HEK293T (cell line): ENCODE measurements around the gene SCG5.

Experiments
- CTCF ChIA-PET: fragments of 350-600 bp; formaldehyde crosslinking; extraction: SDS; loops from one replicate; lab custom pipeline; 2021; ENCODE audit warnings: antibody characterized with exemption, inconsistent platforms; lab: Yijun Ruan, JAX
- POLR2A ChIA-PET: fragments of 350-600 bp; formaldehyde crosslinking; extraction: SDS; loops from one replicate; lab custom pipeline; 2020; ENCODE audit warnings: antibody characterized with exemption, inconsistent platforms; lab: Yijun Ruan, JAX
- DNase-seq: peaks from one replicate; pipeline ENCODE4 v3.0.0; 2012; ENCODE audit warnings: mixed read lengths; ENCODE audit errors: extremely low spot score
- ARNT ChIP-seq: fragments of 450-650 bp; IDR thresholded peaks from 2 replicates; pipeline ENCODE4 v1.6.1; 2017; ENCODE audit warnings: mild to moderate bottlenecking
- BHLHE40 ChIP-seq: fragments of 450-650 bp; IDR thresholded peaks from 2 replicates; pipeline ENCODE4 v1.6.1; 2016; ENCODE audit warnings: mild to moderate bottlenecking, moderate library complexity, borderline replicate concordance
- CTBP1 ChIP-seq: fragments of 450-650 bp; IDR thresholded peaks from 2 replicates; pipeline ENCODE4 v1.6.1; 2016; ENCODE audit warnings: borderline replicate concordance
- ELF4 ChIP-seq: fragments of 450-650 bp; IDR thresholded peaks from 2 replicates; pipeline ENCODE4 v1.6.1; 2017; ENCODE audit warnings: antibody characterized with exemption
- FOXA1 ChIP-seq: fragments of 450-650 bp; IDR thresholded peaks from 2 replicates; pipeline ENCODE4 v1.6.1; 2016; ENCODE audit warnings: mild to moderate bottlenecking
- FOXK2 ChIP-seq: fragments of 450-650 bp; IDR thresholded peaks from 2 replicates; pipeline ENCODE4 v1.6.1; 2016; ENCODE audit warnings: mild to moderate bottlenecking
- FOXM1 ChIP-seq: fragments of 450-650 bp; IDR thresholded peaks from 2 replicates; pipeline ENCODE4 v1.6.1; 2017; ENCODE audit warnings: mild to moderate bottlenecking, borderline replicate concordance
- HDGF ChIP-seq: fragments of 450-650 bp; IDR thresholded peaks from 2 replicates; pipeline ENCODE4 v1.6.1; 2017; ENCODE audit warnings: antibody characterized with exemption, borderline replicate concordance
- L3MBTL2 ChIP-seq: fragments of 450-650 bp; conservative IDR thresholded peaks from 2 replicates; pipeline ENCODE4 v1.6.1; 2016; ENCODE audit warnings: mild to moderate bottlenecking
- LEF1 ChIP-seq: fragments of 450-650 bp; IDR thresholded peaks from 2 replicates; pipeline ENCODE4 v1.6.1; 2017; ENCODE audit warnings: mild to moderate bottlenecking, borderline replicate concordance
- NFRKB ChIP-seq: fragments of 450-650 bp; IDR thresholded peaks from 2 replicates; pipeline ENCODE4 v1.6.1; 2016; ENCODE audit warnings: mild to moderate bottlenecking, moderate library complexity
- PKNOX1 ChIP-seq: fragments of 450-650 bp; IDR thresholded peaks from 2 replicates; pipeline ENCODE4 v1.6.1; 2016
- SP1 ChIP-seq: fragments of 450-650 bp; IDR thresholded peaks from 2 replicates; pipeline ENCODE4 v1.6.1; 2017
- SUZ12 ChIP-seq: fragments of 450-650 bp; IDR thresholded peaks from 2 replicates; pipeline ENCODE4 v1.6.1; 2016; ENCODE audit warnings: mild to moderate bottlenecking
- TARDBP ChIP-seq: fragments of 450-650 bp; IDR thresholded peaks from 2 replicates; pipeline ENCODE4 v1.6.1; 2016
- ZNF384 ChIP-seq: fragments of 450-650 bp; IDR thresholded peaks from 2 replicates; pipeline ENCODE4 v1.6.1; 2016

The SCG5 gene

GRCh38 chr15:32668942-32669341 is 27.4 kb downstream of the SCG5 start:
- POLR2A ChIA-PET: no interaction called here
- no peak for DNase-seq
- CTCF ChIA-PET: interaction anchor here (0.6 to 1.0 kb wide), 3 partner anchors 20 to 235 kb away, joined by 3 read pairs; no protein-coding TSS in a partner anchor
- TF ChIP-seq SP1 (no peak), CTBP1 (no peak), ARNT (no peak)

- TF ChIP-seq NFRKB: no peak
- TF ChIP-seq LEF1: no peak
- no peak for TF ChIP-seq FOXK2
- TF ChIP-seq CTBP1: no peak
- no peak for TF ChIP-seq BHLHE40
- no peak for TF ChIP-seq PKNOX1
- TF ChIP-seq TARDBP: no peak
- no peak for TF ChIP-seq ZNF384
- TF ChIP-seq FOXA1: no peak
- no peak for TF ChIP-seq FOXM1
- no peak for DNase-seq
- CTCF ChIA-PET: interaction anchor here (0.7 to 1.5 kb wide), 4 partner anchors 10 to 266 kb away, joined by 3 to 7 read pairs (median 3); no protein-coding TSS in a partner anchor
- POLR2A ChIA-PET: no interaction called here
Observed at GRCh38 chr15:32669896-32670611, 28.5 kb downstream of the SCG5 start.

GRCh38 chr15:32670623-32671022 is 29.1 kb downstream of the SCG5 start:
- POLR2A ChIA-PET: no interaction called here
- no peak for DNase-seq
- CTCF ChIA-PET: interaction anchor here (0.7 to 1.5 kb wide), 2 partner anchors 173 to 265 kb away, joined by 3 to 7 read pairs; no protein-coding TSS in a partner anchor
- TF ChIP-seq ARNT (no peak), FOXM1 (no peak), BHLHE40 (no peak), NFRKB (no peak), SUZ12 (no peak), PKNOX1 (no peak), ELF4 (no peak), L3MBTL2 (no peak)

GRCh38 chr15:32671339-32672325 is 30.1 kb downstream of the SCG5 start:
- DNase-seq: no peak
- TF ChIP-seq ARNT: no peak
- ChIA-PET POLR2A (no interaction called here), CTCF (interaction anchor here (0.7 kb wide), 1 partner anchor 172 kb away, joined by 3 read pairs; no protein-coding TSS in a partner anchor)

- TF ChIP-seq SUZ12: no peak
- no peak for TF ChIP-seq ARNT
- CTCF ChIA-PET: no interaction called here
- POLR2A ChIA-PET: no interaction called here
- no peak for DNase-seq
Observed at GRCh38 chr15:32674681-32675080, 33.2 kb downstream of the SCG5 start.

GRCh38 chr15:32675466-32675865 is 34.0 kb downstream of the SCG5 start:
- ChIA-PET CTCF (no interaction called here), POLR2A (no interaction called here)
- no peak for DNase-seq
- no peak for TF ChIP-seq TARDBP
- no peak for TF ChIP-seq FOXK2
- TF ChIP-seq HDGF: no peak
- TF ChIP-seq NFRKB: no peak
- TF ChIP-seq FOXA1: no peak
- no peak for TF ChIP-seq SP1
- no peak for TF ChIP-seq BHLHE40
- no peak for TF ChIP-seq ELF4
- TF ChIP-seq FOXM1: no peak
- TF ChIP-seq ZNF384: no peak
- TF ChIP-seq L3MBTL2: no peak
- no peak for TF ChIP-seq CTBP1
- TF ChIP-seq LEF1: no peak

GRCh38 chr15:32676169-32676568 is 34.7 kb downstream of the SCG5 start:
- no peak for DNase-seq
- TF ChIP-seq NFRKB: no peak
- no peak for TF ChIP-seq HDGF
- no peak for TF ChIP-seq FOXK2
- TF ChIP-seq SUZ12: no peak
- TF ChIP-seq LEF1: no peak
- TF ChIP-seq FOXM1: no peak
- TF ChIP-seq SP1: no peak
- no peak for TF ChIP-seq ELF4
- no peak for TF ChIP-seq CTBP1
- TF ChIP-seq TARDBP: no peak
- no peak for TF ChIP-seq BHLHE40
- CTCF ChIA-PET: no interaction called here
- POLR2A ChIA-PET: no interaction called here
